ENCODE results near the gene RAP1GAP2. TPM values are rescaled to one million over a fixed set of nuclear protein-coding genes. Genes with fewer than 3 reads are reported as not detected.

The RAP1GAP2 gene
- total RNA-seq, 2 donors from 2014 or later: 28.9 to 48.3 TPM

- intact Hi-C loops (cut with DNase I): no loop called here
- peaks cover 0 to 3% of the 10 kb centered on the region in 2 donors for H3K36me3 ChIP-seq
- no peaks in the 10 kb centered on the region for H3K27me3 ChIP-seq (replicated peaks; ENCODE audit: insufficient read depth)
- TF ChIP-seq POLR2A (IDR thresholded peaks at IDR 0.05) (no peak), CTCF (IDR thresholded peaks at IDR 0.05) (no peak), POLR2AphosphoS5 (IDR thresholded peaks at IDR 0.05) (no peak)
- WGBS: 85% methylated on average over 26 of the region's 26 CpGs
- H3K4me3 ChIP-seq: no peak overlapping the region
- DNase-seq (ENCODE audit: low spot score): no peak
- H3K9me3 ChIP-seq: no peaks in the 10 kb centered on the region
- H3K4me1 ChIP-seq (replicated peaks): no peaks in the 10 kb centered on the region
- H3K27ac ChIP-seq: no peak overlapping the region
These were observed 230.1 kb downstream of the RAP1GAP2 start for GRCh38 chr17:3026125-3026855.

- H3K4me1 ChIP-seq (replicated peaks): no peaks in the 10 kb centered on the region
- H3K27me3 ChIP-seq (replicated peaks; ENCODE audit: insufficient read depth): no peaks in the 10 kb centered on the region
- peaks cover 0 to 3% of the 10 kb centered on the region in 2 donors for H3K36me3 ChIP-seq
- TF ChIP-seq POLR2AphosphoS5 (IDR thresholded peaks at IDR 0.05) (no peak), CTCF (IDR thresholded peaks at IDR 0.05) (no peak), POLR2A (IDR thresholded peaks at IDR 0.05) (no peak)
- H3K27ac ChIP-seq: no peak overlapping the region
- 82% methylated on average over 31 of the region's 31 CpGs for WGBS
- no peak for DNase-seq (ENCODE audit: low spot score)
- H3K4me3 ChIP-seq: no peak overlapping the region
- no peaks in the 10 kb centered on the region for H3K9me3 ChIP-seq
- intact Hi-C loops (cut with DNase I): no loop called here
These were observed 230.9 kb downstream of the RAP1GAP2 start for GRCh38 chr17:3026856-3027751.

- WGBS: 85% methylated on average over 18 of the region's 18 CpGs
- peaks cover 0 to 3% of the 10 kb centered on the region in 2 donors for H3K36me3 ChIP-seq
- TF ChIP-seq POLR2AphosphoS5 (IDR thresholded peaks at IDR 0.05) (no peak), POLR2A (IDR thresholded peaks at IDR 0.05) (no peak), CTCF (IDR thresholded peaks at IDR 0.05) (no peak)
These were observed 231.7 kb downstream of the RAP1GAP2 start for GRCh38 chr17:3027786-3028532.

GRCh38 chr17:3029213-3029913, 233.1 kb downstream of the RAP1GAP2 start:
- Histone ChIP-seq H3K4me1 (replicated peaks) (no peaks in the 10 kb centered on the region), H3K27ac (no peak overlapping the region), H3K9me3 (no peaks in the 10 kb centered on the region), H3K4me3 (no peak overlapping the region), H3K27me3 (replicated peaks; ENCODE audit: insufficient read depth) (no peaks in the 10 kb centered on the region), H3K36me3 (peaks cover 0 to 3% of the 10 kb centered on the region in 2 donors)
- intact Hi-C loops (cut with DNase I): no loop called here
- WGBS: 84% methylated on average over 19 of the region's 19 CpGs
- TF ChIP-seq POLR2A (IDR thresholded peaks at IDR 0.05) (no peak), POLR2AphosphoS5 (IDR thresholded peaks at IDR 0.05) (no peak), CTCF (IDR thresholded peaks at IDR 0.05) (no peak)
- no peak for DNase-seq (ENCODE audit: low spot score)

More at GRCh38 chr17:3027786-3028532, 231.7 kb downstream of the RAP1GAP2 start:
- H3K27me3 ChIP-seq (replicated peaks; ENCODE audit: insufficient read depth): no peaks in the 10 kb centered on the region
- H3K27ac ChIP-seq: no peak overlapping the region
- DNase-seq (ENCODE audit: low spot score): no peak
- intact Hi-C loops (cut with DNase I): no loop called here
- H3K4me1 ChIP-seq (replicated peaks): no peaks in the 10 kb centered on the region
- no peaks in the 10 kb centered on the region for H3K9me3 ChIP-seq
- no peak overlapping the region for H3K4me3 ChIP-seq
